GM12878 (cell line): Measurements from ENCODE around the gene ZNF653. TPM values are rescaled to one million over a fixed set of nuclear protein-coding genes. Genes with fewer than 3 reads are reported as not detected.

Experiments
- ATF3 ChIP-seq: IDR thresholded peaks from 2 replicates; pipeline ENCODE4 v1.6.1; 2011; ENCODE audit warnings: low read depth, mild to moderate bottlenecking, low read length, moderate library complexity, borderline replicate concordance; ENCODE audit errors: extremely low read depth
- ATF7 ChIP-seq: fragments of 450-650 bp; IDR thresholded peaks from 2 replicates; pipeline ENCODE4 v1.6.1; 2016; ENCODE audit warnings: low read depth, mild to moderate bottlenecking
- CEBPB ChIP-seq, 2 experiments: fragments of 150-350 bp in 1 of 2; IDR thresholded peaks; 2 replicates each; pipeline ENCODE4 v1.6.1; 2012 to 2014; ENCODE audit warnings: low read depth in 2 of 2, low read length in 2 of 2, borderline replicate concordance in 1 of 2, inconsistent platforms in 1 of 2
- DPF2 ChIP-seq: fragments of 450-650 bp; IDR thresholded peaks from 2 replicates; pipeline ENCODE4 v1.6.1; 2017; ENCODE audit warnings: mild to moderate bottlenecking
- FOS ChIP-seq: IDR thresholded peaks from 3 replicates; pipeline ENCODE4 v1.6.1; 2011; ENCODE audit warnings: borderline replicate concordance; ENCODE audit not compliant: insufficient read length; ENCODE audit errors: extremely low read depth
- GABPA ChIP-seq: IDR thresholded peaks from 2 replicates; pipeline ENCODE4 v1.6.1; 2014; ENCODE audit warnings: antibody characterized with exemption, low read depth, mild to moderate bottlenecking, inconsistent platforms
- KDM1A ChIP-seq: fragments of 200-600 bp; sonication (generic); IDR thresholded peaks from 2 replicates; pipeline ENCODE4 v1.6.1; 2016; ENCODE audit warnings: borderline replicate concordance
- KLF5 ChIP-seq: fragments of 450-650 bp; IDR thresholded peaks from 2 replicates; pipeline ENCODE4 v1.6.1; 2014; ENCODE audit warnings: mild to moderate bottlenecking; ENCODE audit not compliant: partially characterized antibody
- MTA3 ChIP-seq: IDR thresholded peaks from 2 replicates; pipeline ENCODE4 v1.6.1; 2012; ENCODE audit warnings: low read length, inconsistent platforms, borderline replicate concordance
- NFYB ChIP-seq: IDR thresholded peaks from 2 replicates; pipeline ENCODE4 v1.6.1; 2011; ENCODE audit warnings: low read depth, mild to moderate bottlenecking, low read length, improper control_type of control experiment, moderate library complexity; ENCODE audit not compliant: insufficient read depth
- NR2C1 ChIP-seq: fragments of 450-650 bp; IDR thresholded peaks from 2 replicates; pipeline ENCODE4 v1.6.1; 2017; ENCODE audit warnings: antibody characterized with exemption, mild to moderate bottlenecking, moderate library complexity
- NR2F1 ChIP-seq: fragments of 450-650 bp; conservative IDR thresholded peaks from 2 replicates; pipeline ENCODE4 v1.6.1; 2017; ENCODE audit warnings: mild to moderate bottlenecking
- NRF1 ChIP-seq: conservative IDR thresholded peaks from 2 replicates; pipeline ENCODE4 v1.6.1; 2011; ENCODE audit warnings: mild to moderate bottlenecking, low read depth, low read length, improper control_type of control experiment
- SKIL ChIP-seq: fragments of 450-650 bp; IDR thresholded peaks from 2 replicates; pipeline ENCODE4 v1.6.1; 2017; ENCODE audit warnings: mild to moderate bottlenecking, low read depth, inconsistent platforms; ENCODE audit not compliant: poor library complexity, severe bottlenecking
- TBL1XR1 ChIP-seq: IDR thresholded peaks from 2 replicates; pipeline ENCODE4 v1.6.1; 2012; ENCODE audit warnings: low read depth, low read length, improper control_type of control experiment
- TCF3 ChIP-seq: IDR thresholded peaks from 2 replicates; pipeline ENCODE4 v1.6.1; 2012; ENCODE audit warnings: low read depth, mild to moderate bottlenecking, low read length, borderline replicate concordance; ENCODE audit not compliant: insufficient read depth
- ZBED1 ChIP-seq: IDR thresholded peaks from 2 replicates; pipeline ENCODE4 v1.6.1; 2016; ENCODE audit warnings: borderline replicate concordance
- ZBTB11 ChIP-seq: fragments of 450-650 bp; formaldehyde crosslinking; IDR thresholded peaks from 2 replicates; pipeline ENCODE4 v1.5.0; 2022; ENCODE audit warnings: mild to moderate bottlenecking, missing genetic modification characterization
- ZSCAN29 ChIP-seq: fragments of 450-650 bp; IDR thresholded peaks from 2 replicates; pipeline ENCODE4 v1.6.1; 2017; ENCODE audit warnings: mild to moderate bottlenecking, moderate library complexity
- polyA plus RNA-seq, 11 experiments: library from polyadenylated mRNA; depleted of rRNA in 4 of 11; unstranded in 6 of 11; stranded (reverse) in 5 of 11; fragments of >200 nt; fragmentation: Nextera tagmentation in 4 of 11; fragmentation: Illumina TruSeq in 1 of 11; extraction: Ambion mirVana in 4 of 11; extraction: Trizol in 1 of 11; gene quantifications; 1 replicate in 1 of 11; 2 replicates in 10 of 11; pipeline versions ENCODE4 v1.2.1 to v1.2.3, GENCODE V29; 2011 to 2016; ENCODE audit warnings: inconsistent platforms in 2 of 11, missing spikeins in 2 of 11, low read depth in 1 of 11
- total RNA-seq, 4 experiments: library from RNA; depleted of rRNA in 3 of 4; stranded (reverse); fragments of >200 nt in 3 of 4; fragmentation: Illumina TruSeq in 1 of 4; extraction: Trizol in 1 of 4; gene quantifications; 2 replicates each; pipeline versions ENCODE4 v1.2.1 to v1.2.3, GENCODE V29; 2013 to 2021
- TF ChIP-seq, protein P1 (sequence below): fragments of 450-650 bp; IDR thresholded peaks from 2 replicates; pipeline ENCODE4 v1.6.1; 2016; ENCODE audit warnings: mild to moderate bottlenecking
- TF ChIP-seq, protein P2 (sequence below): IDR thresholded peaks from 2 replicates; pipeline ENCODE4 v1.6.1; 2011; ENCODE audit warnings: borderline replicate concordance, low read depth, mild to moderate bottlenecking, moderate library complexity, low read length; ENCODE audit not compliant: insufficient read depth, poor library complexity, severe bottlenecking

Gene ZNF653
- total and polyA plus RNA-seq, 10 of the 15 experiments (the other 5 are each of a cell fraction or from before 2014, with no cell fraction given): 2.2 to 13.2 (median 6.7) TPM; not detected in 2

GRCh38 chr19:11435057-11435832, 70.4 kb downstream of the ZNF653 start, which contains the start of the genes ODAD3 and PRKCSH (continued):
- peak; percentile 98 for TF ChIP-seq GABPA
- TF ChIP-seq NFYB: peak; percentile 95
- TF ChIP-seq, protein P1, sequence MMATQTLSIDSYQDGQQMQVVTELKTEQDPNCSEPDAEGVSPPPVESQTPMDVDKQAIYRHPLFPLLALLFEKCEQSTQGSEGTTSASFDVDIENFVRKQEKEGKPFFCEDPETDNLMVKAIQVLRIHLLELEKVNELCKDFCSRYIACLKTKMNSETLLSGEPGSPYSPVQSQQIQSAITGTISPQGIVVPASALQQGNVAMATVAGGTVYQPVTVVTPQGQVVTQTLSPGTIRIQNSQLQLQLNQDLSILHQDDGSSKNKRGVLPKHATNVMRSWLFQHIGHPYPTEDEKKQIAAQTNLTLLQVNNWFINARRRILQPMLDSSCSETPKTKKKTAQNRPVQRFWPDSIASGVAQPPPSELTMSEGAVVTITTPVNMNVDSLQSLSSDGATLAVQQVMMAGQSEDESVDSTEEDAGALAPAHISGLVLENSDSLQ: peak; percentile 98
- TF ChIP-seq ZSCAN29: no peak
- TF ChIP-seq TCF3: no peak
- no peak; the same call in 1 of the 2 replicates for TF ChIP-seq NRF1
- TF ChIP-seq FOS: no peak
- no peak for TF ChIP-seq ZBED1
- no peak for TF ChIP-seq MTA3
- TF ChIP-seq KLF5: peak; percentile 52
- TF ChIP-seq ATF7: peak; percentile 68
- TF ChIP-seq, protein P2, sequence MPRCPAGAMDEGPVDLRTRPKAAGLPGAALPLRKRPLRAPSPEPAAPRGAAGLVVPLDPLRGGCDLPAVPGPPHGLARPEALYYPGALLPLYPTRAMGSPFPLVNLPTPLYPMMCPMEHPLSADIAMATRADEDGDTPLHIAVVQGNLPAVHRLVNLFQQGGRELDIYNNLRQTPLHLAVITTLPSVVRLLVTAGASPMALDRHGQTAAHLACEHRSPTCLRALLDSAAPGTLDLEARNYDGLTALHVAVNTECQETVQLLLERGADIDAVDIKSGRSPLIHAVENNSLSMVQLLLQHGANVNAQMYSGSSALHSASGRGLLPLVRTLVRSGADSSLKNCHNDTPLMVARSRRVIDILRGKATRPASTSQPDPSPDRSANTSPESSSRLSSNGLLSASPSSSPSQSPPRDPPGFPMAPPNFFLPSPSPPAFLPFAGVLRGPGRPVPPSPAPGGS: no peak
- peak in 1 of 2 experiments; percentile 8; a peak in 1 of 4 replicates for TF ChIP-seq CEBPB (IDR thresholded peaks at IDR 0.05; ENCODE audit: borderline replicate concordance in 1 of 2, low read depth in 2 of 2, low read length in 2 of 2)
- no peak; the same call in 1 of the 2 replicates for TF ChIP-seq DPF2
- TF ChIP-seq ATF3: peak; percentile 38; the same call in 1 of the 2 replicates
- TF ChIP-seq SKIL: peak; percentile 5
- peak; percentile 9; the same call in 1 of the 2 replicates for TF ChIP-seq ZBTB11 (CRISPR knock-in tag)
- no peak for TF ChIP-seq KDM1A
- TF ChIP-seq TBL1XR1: peak; percentile 68; the same call in 1 of the 2 replicates
- TF ChIP-seq NR2C1: peak; percentile 94
- TF ChIP-seq NR2F1: peak; percentile 93
